Spleen (tissue), 7 donors: Measurements from ENCODE around the gene CDC25A.

Source experiments
- CTCF ChIP-seq, 11 experiments: fragments of 200-600 bp in 7 of 11; fragments of 450-650 bp in 4 of 11; sonication (generic) in 4 of 11; IDR thresholded peaks in 8 of 11; conservative IDR thresholded peaks in 3 of 11; 1 replicate in 7 of 11; 2 replicates in 4 of 11; pipeline versions ENCODE4 v1.4.0 to v1.8.0; 2016 to 2021; ENCODE audit warnings: antibody characterized with exemption in 11 of 11, inconsistent platforms in 4 of 11, mild to moderate bottlenecking in 1 of 11
- POLR2A ChIP-seq, 3 donors: fragments of 450-650 bp; IDR thresholded peaks; one replicate each; pipeline ENCODE4 v1.5.1; 2017; ENCODE audit warnings: antibody characterized with exemption in 3 of 3, mild to moderate bottlenecking in 1 of 3
- donor health status: DM: no; HTN: no; CAD: no; lungs with moderate emphysema.
- donor health status: DM: no; HTN: no; CAD: no.
- donor health status: DM: no; HTN: no; CAD: no.

GRCh38 chr3:48157202-48157840, 30.9 kb downstream of the CDC25A start:
- no peak for TF ChIP-seq CTCF (IDR thresholded peaks at IDR 0.05 in 8 of 11, conservative IDR thresholded peaks at IDR 0.05 in 3 of 11)
- TF ChIP-seq POLR2A (IDR thresholded peaks at IDR 0.05) = no peak
